ENCODE data around the gene GRHL1.

DNA sequence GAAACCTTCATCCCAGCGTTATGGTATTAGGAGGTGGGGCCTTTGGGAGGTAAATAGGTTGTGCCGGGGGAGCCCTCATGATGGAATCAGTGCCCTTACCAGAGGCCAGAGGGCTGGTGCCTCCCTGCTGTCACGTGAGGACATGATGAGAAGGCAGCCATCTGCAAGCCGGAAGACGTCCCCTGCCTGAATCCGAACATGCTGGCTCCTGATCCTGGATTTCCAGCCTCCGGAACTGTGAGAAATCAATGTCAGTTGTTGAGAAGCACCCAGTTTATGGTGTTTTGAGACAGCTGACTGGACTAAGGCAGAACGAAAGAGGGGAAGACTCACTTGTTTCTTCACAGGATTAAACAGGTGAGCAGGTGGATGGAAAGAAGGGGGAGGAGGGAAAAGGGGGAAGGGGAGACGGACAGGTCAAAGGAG, 78.8 kb downstream of the GRHL1 start:
- TF ChIP-seq, protein P1, sequence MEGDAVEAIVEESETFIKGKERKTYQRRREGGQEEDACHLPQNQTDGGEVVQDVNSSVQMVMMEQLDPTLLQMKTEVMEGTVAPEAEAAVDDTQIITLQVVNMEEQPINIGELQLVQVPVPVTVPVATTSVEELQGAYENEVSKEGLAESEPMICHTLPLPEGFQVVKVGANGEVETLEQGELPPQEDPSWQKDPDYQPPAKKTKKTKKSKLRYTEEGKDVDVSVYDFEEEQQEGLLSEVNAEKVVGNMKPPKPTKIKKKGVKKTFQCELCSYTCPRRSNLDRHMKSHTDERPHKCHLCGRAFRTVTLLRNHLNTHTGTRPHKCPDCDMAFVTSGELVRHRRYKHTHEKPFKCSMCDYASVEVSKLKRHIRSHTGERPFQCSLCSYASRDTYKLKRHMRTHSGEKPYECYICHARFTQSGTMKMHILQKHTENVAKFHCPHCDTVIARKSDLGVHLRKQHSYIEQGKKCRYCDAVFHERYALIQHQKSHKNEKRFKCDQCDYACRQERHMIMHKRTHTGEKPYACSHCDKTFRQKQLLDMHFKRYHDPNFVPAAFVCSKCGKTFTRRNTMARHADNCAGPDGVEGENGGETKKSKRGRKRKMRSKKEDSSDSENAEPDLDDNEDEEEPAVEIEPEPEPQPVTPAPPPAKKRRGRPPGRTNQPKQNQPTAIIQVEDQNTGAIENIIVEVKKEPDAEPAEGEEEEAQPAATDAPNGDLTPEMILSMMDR (IDR thresholded peaks at IDR 0.05; ENCODE audit: borderline replicate concordance, extremely low read depth, low read length, poor library complexity, severe bottlenecking) = no peak
- no peak for TF ChIP-seq EZH2 (IDR thresholded peaks at IDR 0.05; ENCODE audit: borderline replicate concordance, low read depth, low read length, severe bottlenecking)

All from DND-41 (cell line).